K562 (cell line): Measurements from ENCODE around the gene TRMT1. TPM values are rescaled to one million over a fixed set of nuclear protein-coding genes. Genes with fewer than 3 reads are reported as not detected.
A peak's percentile ranks its signal among the peaks of the same experiment; 100 is the strongest.

ENCODE experiments used
- E2F4 ChIP-seq: sonication (generic); formaldehyde crosslinking; IDR thresholded peaks from 2 replicates; pipeline ENCODE4 v1.8.0; 2022; ENCODE audit warnings: mild to moderate bottlenecking, low read depth, missing genetic modification reagents
- ELK1 ChIP-seq: sonication (generic); formaldehyde crosslinking; IDR thresholded peaks from 2 replicates; pipeline ENCODE4 v1.8.1; 2022; ENCODE audit warnings: missing genetic modification reagents
- FOXK1 ChIP-seq: sonication (generic); formaldehyde crosslinking; IDR thresholded peaks from 2 replicates; pipeline ENCODE4 v1.8.0; 2022; ENCODE audit warnings: missing genetic modification reagents, mild to moderate bottlenecking, borderline replicate concordance
- FOXP4 ChIP-seq: sonication (generic); formaldehyde crosslinking; IDR thresholded peaks from 2 replicates; pipeline ENCODE4 v1.8.0; 2022; ENCODE audit warnings: mild to moderate bottlenecking, missing genetic modification reagents, borderline replicate concordance
- GTF2A2 ChIP-seq: IDR thresholded peaks from 2 replicates; pipeline ENCODE4 v1.6.1; 2016; ENCODE audit warnings: mild to moderate bottlenecking, missing genetic modification characterization, missing compliant biosample characterization
- L3MBTL2 ChIP-seq: fragments of 450-650 bp; IDR thresholded peaks from 2 replicates; pipeline ENCODE4 v1.6.1; 2016; ENCODE audit warnings: mild to moderate bottlenecking, moderate library complexity
- MTA3 ChIP-seq: fragments of 450-650 bp; formaldehyde crosslinking; IDR thresholded peaks from 2 replicates; pipeline ENCODE4 v1.6.1; 2017; ENCODE audit warnings: mild to moderate bottlenecking, borderline replicate concordance
- NCOA6 ChIP-seq: fragments of 450-650 bp; IDR thresholded peaks from 2 replicates; pipeline ENCODE4 v1.6.1; 2017; ENCODE audit warnings: mild to moderate bottlenecking
- NKRF ChIP-seq: fragments of 450-650 bp; IDR thresholded peaks from 2 replicates; pipeline ENCODE4 v1.6.1; 2016; ENCODE audit warnings: borderline replicate concordance
- RAD21 ChIP-seq, 2 experiments: fragments of 250-450 bp in 1 of 2; fragments of 450-650 bp in 1 of 2; sonication (Bioruptor Pico) in 1 of 2; formaldehyde crosslinking in 1 of 2; IDR thresholded peaks in 1 of 2; conservative IDR thresholded peaks in 1 of 2; 2 replicates each; pipeline versions ENCODE4 v1.4.0 to v1.8.0; 2020 to 2022; ENCODE audit warnings: mild to moderate bottlenecking in 2 of 2, moderate library complexity in 1 of 2
- RBBP5 ChIP-seq: fragments of 200-600 bp; sonication (generic); IDR thresholded peaks from 2 replicates; pipeline ENCODE4 v1.6.1; 2012; ENCODE audit warnings: borderline replicate concordance, mild to moderate bottlenecking, low read length, control low read depth, inconsistent platforms; ENCODE audit not compliant: insufficient read depth, poor library complexity, severe bottlenecking
- RBFOX2 ChIP-seq: fragments of 200-400 bp; formaldehyde crosslinking; IDR thresholded peaks from 2 replicates; pipeline ENCODE4 v1.6.1; 2017; ENCODE audit warnings: low read depth, mild to moderate bottlenecking, low read length, moderate library complexity
- RBM15 ChIP-seq: fragments of 200-400 bp; formaldehyde crosslinking; IDR thresholded peaks from 2 replicates; pipeline ENCODE4 v1.6.1; 2018; ENCODE audit warnings: mild to moderate bottlenecking, low read length, moderate library complexity; ENCODE audit not compliant: insufficient read depth
- RBM22 ChIP-seq: fragments of 200-400 bp; formaldehyde crosslinking; IDR thresholded peaks from 2 replicates; pipeline ENCODE4 v1.6.1; 2018; ENCODE audit warnings: low read length, low read depth; ENCODE audit not compliant: poor library complexity, severe bottlenecking
- RBM34 ChIP-seq: fragments of 200-400 bp; formaldehyde crosslinking; IDR thresholded peaks from 2 replicates; pipeline ENCODE4 v1.6.1; 2018; ENCODE audit warnings: low read length, borderline replicate concordance; ENCODE audit not compliant: insufficient read depth
- SRSF7 ChIP-seq: fragments of 200-400 bp; formaldehyde crosslinking; optimal IDR thresholded peaks from 2 replicates; pipeline ENCODE3; 2017; ENCODE audit warnings: mild to moderate bottlenecking, low read depth, low read length
- ZC3H8 ChIP-seq: fragments of 450-650 bp; IDR thresholded peaks from 2 replicates; pipeline ENCODE4 v1.6.1; 2017
- ZNF274 ChIP-seq: IDR thresholded peaks from 2 replicates; pipeline ENCODE4 v1.6.1; 2011; ENCODE audit warnings: low read depth, mild to moderate bottlenecking, low read length, moderate library complexity, borderline replicate concordance
- ZNF41 ChIP-seq: fragments of 250-450 bp; sonication (Bioruptor Pico); conservative IDR thresholded peaks from 2 replicates; pipeline ENCODE4 v1.4.0; 2020; ENCODE audit warnings: mild to moderate bottlenecking
- ZNF511 ChIP-seq: sonication (generic); formaldehyde crosslinking; IDR thresholded peaks from 2 replicates; pipeline ENCODE4 v1.8.0; 2022; ENCODE audit warnings: mild to moderate bottlenecking, missing genetic modification reagents
- polyA plus RNA-seq, 8 experiments: library from polyadenylated mRNA; depleted of rRNA in 4 of 8; stranded (reverse) in 5 of 8; unstranded in 3 of 8; fragments of >200 nt; fragmentation: Nextera tagmentation in 2 of 8; fragmentation: Illumina TruSeq in 1 of 8; extraction: Ambion mirVana in 2 of 8; extraction: Trizol in 1 of 8; gene quantifications; 2 replicates each; pipeline versions ENCODE4 v1.2.1 to v1.2.3, GENCODE V29; 2011 to 2014; ENCODE audit warnings: inconsistent platforms in 1 of 8, missing spikeins in 1 of 8
- total RNA-seq, 7 experiments: library from RNA; depleted of rRNA in 6 of 7; stranded (reverse); fragments of >200 nt in 6 of 7; fragmentation: Illumina TruSeq in 2 of 7; extraction: Trizol in 2 of 7; gene quantifications; 2 replicates each; pipeline versions ENCODE4 v1.2.1 to v1.2.3, GENCODE V29; 2011 to 2021; ENCODE audit warnings: low replicate concordance in 1 of 7

The TRMT1 gene
- total and polyA plus RNA-seq, 9 of the 15 experiments (the other 6 are each of a cell fraction or from before 2014, with no cell fraction given) = 5.8 to 158 (median 54.3) TPM

- TF ChIP-seq FOXK1 (CRISPR knock-in tag) = no peak
- TF ChIP-seq SRSF7 = peak; percentile 92
- TF ChIP-seq ZC3H8 = peak; percentile 21; the same call in 1 of the 2 replicates
- peak; percentile 99 for TF ChIP-seq RBM22
- TF ChIP-seq RBM34 = 0 out of 2 replicates have a peak, but pooled peaks have one; percentile 83
- peak; percentile 5; the same call in 1 of the 2 replicates for TF ChIP-seq MTA3
- peak; percentile 56; the same call in 1 of the 2 replicates for TF ChIP-seq ELK1
- no peak for TF ChIP-seq ZNF41 (CRISPR knock-in tag)
- peak; percentile 75 for TF ChIP-seq RBBP5
- TF ChIP-seq RAD21 (CRISPR knock-in tag; conservative IDR thresholded peaks at IDR 0.05 in 1 of 2, IDR thresholded peaks at IDR 0.05 in 1 of 2) = peak in 1 of 2 experiments; percentile 1; a peak in 1 of 4 replicates
- no peak for TF ChIP-seq FOXP4 (CRISPR knock-in tag)
- peak; percentile 35; the same call in 1 of the 2 replicates for TF ChIP-seq NKRF
- TF ChIP-seq NCOA6 = peak; percentile 17; the same call in 1 of the 2 replicates
- no peak for TF ChIP-seq GTF2A2 (tag)
- no peak for TF ChIP-seq E2F4 (CRISPR knock-in tag)
- TF ChIP-seq L3MBTL2 = 0 out of 2 replicates have a peak, but pooled peaks have one; percentile 9
- TF ChIP-seq RBFOX2 = peak; percentile 83
- TF ChIP-seq ZNF511 (CRISPR knock-in tag) = peak; percentile 83; the same call in 1 of the 2 replicates
- peak; percentile 97 for TF ChIP-seq RBM15
- 0 out of 2 replicates have a peak, but pooled peaks have one; percentile 17 for TF ChIP-seq ZNF274
These were observed 37.2 kb upstream of the TRMT1 start (continued) for GRCh38 chr19:13153569-13154240.
